ENCODE data around the gene CSMD2.

DNA sequence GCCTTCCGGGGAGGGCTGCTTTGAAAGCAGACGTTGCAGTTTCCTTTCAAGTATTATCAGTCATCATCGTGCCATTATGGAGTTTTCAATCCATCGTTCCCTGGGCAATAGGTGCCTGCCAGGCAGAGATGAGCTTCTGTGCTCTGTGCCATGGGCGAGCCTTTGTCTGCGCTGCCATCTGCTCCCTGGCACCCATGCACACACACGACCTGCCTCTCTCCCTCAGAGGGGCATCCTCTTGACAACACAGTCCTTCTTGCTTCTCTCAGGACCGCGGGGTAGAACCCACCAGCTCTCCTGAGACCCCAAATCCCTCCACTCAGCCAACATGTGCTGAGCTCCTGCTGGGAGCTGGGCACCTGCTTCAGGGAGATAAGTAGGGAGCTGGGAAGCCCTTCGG lies 151.9 kb downstream of the CSMD2 start:
- TF ChIP-seq POLR2AphosphoS5 (IDR thresholded peaks at IDR 0.05; ENCODE audit: low read depth, low read length) (no peak), TAF1 (IDR thresholded peaks at IDR 0.05; ENCODE audit: borderline replicate concordance, insufficient read depth, low read length) (no peak)
- TF ChIP-seq, protein P1, sequence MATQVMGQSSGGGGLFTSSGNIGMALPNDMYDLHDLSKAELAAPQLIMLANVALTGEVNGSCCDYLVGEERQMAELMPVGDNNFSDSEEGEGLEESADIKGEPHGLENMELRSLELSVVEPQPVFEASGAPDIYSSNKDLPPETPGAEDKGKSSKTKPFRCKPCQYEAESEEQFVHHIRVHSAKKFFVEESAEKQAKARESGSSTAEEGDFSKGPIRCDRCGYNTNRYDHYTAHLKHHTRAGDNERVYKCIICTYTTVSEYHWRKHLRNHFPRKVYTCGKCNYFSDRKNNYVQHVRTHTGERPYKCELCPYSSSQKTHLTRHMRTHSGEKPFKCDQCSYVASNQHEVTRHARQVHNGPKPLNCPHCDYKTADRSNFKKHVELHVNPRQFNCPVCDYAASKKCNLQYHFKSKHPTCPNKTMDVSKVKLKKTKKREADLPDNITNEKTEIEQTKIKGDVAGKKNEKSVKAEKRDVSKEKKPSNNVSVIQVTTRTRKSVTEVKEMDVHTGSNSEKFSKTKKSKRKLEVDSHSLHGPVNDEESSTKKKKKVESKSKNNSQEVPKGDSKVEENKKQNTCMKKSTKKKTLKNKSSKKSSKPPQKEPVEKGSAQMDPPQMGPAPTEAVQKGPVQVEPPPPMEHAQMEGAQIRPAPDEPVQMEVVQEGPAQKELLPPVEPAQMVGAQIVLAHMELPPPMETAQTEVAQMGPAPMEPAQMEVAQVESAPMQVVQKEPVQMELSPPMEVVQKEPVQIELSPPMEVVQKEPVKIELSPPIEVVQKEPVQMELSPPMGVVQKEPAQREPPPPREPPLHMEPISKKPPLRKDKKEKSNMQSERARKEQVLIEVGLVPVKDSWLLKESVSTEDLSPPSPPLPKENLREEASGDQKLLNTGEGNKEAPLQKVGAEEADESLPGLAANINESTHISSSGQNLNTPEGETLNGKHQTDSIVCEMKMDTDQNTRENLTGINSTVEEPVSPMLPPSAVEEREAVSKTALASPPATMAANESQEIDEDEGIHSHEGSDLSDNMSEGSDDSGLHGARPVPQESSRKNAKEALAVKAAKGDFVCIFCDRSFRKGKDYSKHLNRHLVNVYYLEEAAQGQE (IDR thresholded peaks at IDR 0.05; ENCODE audit: insufficient read depth in 1 of 2, low read depth in 2 of 2, low read length in 2 of 2), result no peak

All from PFSK-1 (cell line).